ENCODE data around the gene EIF1B.

GRCh38 chr3:40308725-40309417 is 636 bp upstream of the EIF1B start:
- TF ChIP-seq, protein P1, sequence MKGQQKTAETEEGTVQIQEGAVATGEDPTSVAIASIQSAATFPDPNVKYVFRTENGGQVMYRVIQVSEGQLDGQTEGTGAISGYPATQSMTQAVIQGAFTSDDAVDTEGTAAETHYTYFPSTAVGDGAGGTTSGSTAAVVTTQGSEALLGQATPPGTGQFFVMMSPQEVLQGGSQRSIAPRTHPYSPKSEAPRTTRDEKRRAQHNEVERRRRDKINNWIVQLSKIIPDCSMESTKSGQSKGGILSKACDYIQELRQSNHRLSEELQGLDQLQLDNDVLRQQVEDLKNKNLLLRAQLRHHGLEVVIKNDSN (IDR thresholded peaks at IDR 0.05) = no peak
- TF ChIP-seq TAF1 (IDR thresholded peaks at IDR 0.05; ENCODE audit: low read depth) (no peak), EP300 (IDR thresholded peaks at IDR 0.05; ENCODE audit: borderline replicate concordance) (no peak), REST (IDR thresholded peaks at IDR 0.05; ENCODE audit: low read depth) (no peak), MAX (IDR thresholded peaks at IDR 0.05) (no peak), EGR1 (IDR thresholded peaks at IDR 0.05) (no peak), ZBTB7A (IDR thresholded peaks at IDR 0.05; ENCODE audit: low read depth) (no peak), CEBPB (IDR thresholded peaks at IDR 0.05) (no peak), TEAD4 (IDR thresholded peaks at IDR 0.05) (no peak), YY1 (IDR thresholded peaks at IDR 0.05; ENCODE audit: low read depth) (no peak), CREB1 (IDR thresholded peaks at IDR 0.05; ENCODE audit: low read depth) (no peak), FOXM1 (IDR thresholded peaks at IDR 0.05; ENCODE audit: borderline replicate concordance, low read depth) (no peak), RAD21 (IDR thresholded peaks at IDR 0.05; ENCODE audit: low read depth) (no peak)
